Measurements from ENCODE around the gene OTUD7B. TPM values are rescaled to one million over a fixed set of nuclear protein-coding genes. Genes with fewer than 3 reads are reported as not detected.
A peak's percentile ranks its signal among the peaks of the same experiment; 100 is the strongest.
"Not testable (repeated sequence)": the region's sequence is repeated elsewhere in the genome, so short reads cannot be mapped to it uniquely, and the experiment has no call there.

OTUD7B gene
- total RNA-seq: 4.9 TPM

GRCh38 chr1:150010393-150011115 is at the start of gene OTUD7B:
Gene OTUD7B, minus strand, starts transcription at chr1:150010726. Its CDS starts 33,216 bp downstream, at chr1:149977510.
- FAIRE-seq: no peak
- DNase-seq (ENCODE audit: low spot score in 2 of 2): peak; percentile 75 to 77

DNA sequence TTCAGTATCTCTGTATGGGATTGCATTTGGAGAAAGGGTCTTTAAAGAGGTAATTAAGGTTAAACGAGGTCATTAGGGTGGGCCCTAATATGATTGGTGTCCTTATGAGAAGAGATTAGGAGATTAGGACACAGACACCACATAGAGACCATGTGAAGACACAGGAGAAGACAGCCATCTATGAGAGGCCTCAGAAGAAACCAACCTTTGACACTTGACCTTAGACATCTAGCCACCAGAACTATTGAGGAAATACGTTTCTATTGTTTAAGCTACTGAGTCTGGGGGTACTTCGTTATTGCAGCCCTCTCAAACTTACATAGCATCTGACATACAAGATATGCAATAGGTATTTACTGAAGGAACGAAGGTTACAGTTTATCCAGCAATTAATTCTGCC is 49.7 kb upstream of the OTUD7B start:
- DNase-seq (ENCODE audit: low spot score in 2 of 2): no peak

GRCh38 chr1:150056407-150056806 is 45.9 kb upstream of the OTUD7B start:
- FAIRE-seq (no peak), DNase-seq (ENCODE audit: low spot score in 2 of 2) (no peak)

More for the DNA sequence above, 49.7 kb upstream of the OTUD7B start:
- no peak for FAIRE-seq

DNA sequence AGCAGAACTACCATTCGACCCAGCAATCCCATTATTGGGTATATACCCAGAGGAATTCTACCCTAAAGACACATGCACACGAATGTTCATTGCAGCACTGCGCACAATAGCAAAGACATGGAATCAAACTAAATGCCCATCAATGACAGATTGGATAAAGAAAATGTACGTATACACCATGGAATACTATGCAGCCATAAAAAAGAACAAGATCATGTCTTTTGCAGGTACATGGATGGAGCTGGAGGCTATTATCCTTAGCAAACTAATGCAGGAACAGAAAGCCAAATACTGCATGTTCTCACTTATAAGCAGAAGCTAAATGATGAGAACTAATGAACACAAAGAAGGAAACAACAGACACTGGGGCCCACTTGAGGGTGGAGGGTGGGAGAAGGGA is 45.0 kb upstream of the OTUD7B start:
- not testable (repeated sequence) for FAIRE-seq; DNase-seq (ENCODE audit: low spot score in 2 of 2)

GRCh38 chr1:150053926-150054325 is 43.4 kb upstream of the OTUD7B start:
- no peak for DNase-seq (ENCODE audit: low spot score in 2 of 2)
- no peak for FAIRE-seq

DNA sequence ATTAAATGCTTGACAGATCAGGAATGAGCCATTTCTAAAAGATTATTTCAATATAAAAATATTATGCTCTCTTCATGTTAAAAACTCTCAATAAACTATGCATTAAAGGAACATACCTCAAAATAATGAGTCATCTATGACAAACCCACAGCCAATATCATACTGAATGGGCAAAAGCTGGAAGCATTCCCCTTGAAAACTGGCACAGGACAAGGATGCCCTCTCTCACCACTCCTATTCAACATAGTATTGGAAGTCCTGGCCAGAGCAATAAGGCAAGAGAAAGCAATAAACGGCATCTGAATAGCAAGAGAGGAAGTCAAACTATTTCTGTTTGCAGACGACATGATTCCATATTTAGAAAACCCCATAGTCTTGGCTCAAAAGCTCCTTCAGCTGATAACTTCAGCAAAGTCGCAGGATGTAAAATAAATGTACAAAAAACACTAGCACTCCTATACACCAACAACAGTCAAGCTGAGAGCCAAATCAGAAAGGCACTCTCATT is 41.4 kb upstream of the OTUD7B start:
- not testable (repeated sequence) for FAIRE-seq; DNase-seq (ENCODE audit: low spot score in 2 of 2)

- DNase-seq (ENCODE audit: low spot score in 2 of 2) (no peak), FAIRE-seq (no peak)
Measured at GRCh38 chr1:150051089-150051373, 40.5 kb upstream of the OTUD7B start.

DNA sequence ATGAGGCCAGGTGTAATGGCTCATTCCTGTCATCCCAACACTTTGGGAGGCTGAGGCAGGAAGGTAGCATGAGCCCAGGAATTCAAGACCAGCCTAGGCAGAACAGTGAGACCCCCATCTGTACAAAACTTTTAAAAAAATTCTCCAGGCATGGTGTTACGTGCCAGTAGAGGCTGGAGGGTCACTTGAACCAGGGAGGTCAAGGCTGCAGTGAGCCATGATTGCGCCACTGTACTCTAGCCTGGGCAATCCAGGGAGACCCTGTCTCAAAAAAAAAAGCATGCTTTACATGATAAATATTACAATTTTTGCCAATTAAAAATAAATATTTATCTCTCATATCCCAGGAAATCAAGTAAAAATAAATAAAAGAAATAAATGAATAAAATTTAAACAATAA is 39.4 kb upstream of the OTUD7B start:
- FAIRE-seq: no peak
- DNase-seq (ENCODE audit: low spot score in 2 of 2): no peak

GRCh38 chr1:150034336-150034735 is 23.8 kb upstream of the OTUD7B start:
- no peak for DNase-seq (ENCODE audit: low spot score in 2 of 2)

GRCh38 chr1:150028322-150028721 is 17.8 kb upstream of the OTUD7B start:
- no peak for FAIRE-seq
- DNase-seq (ENCODE audit: low spot score in 2 of 2): no peak

More at GRCh38 chr1:150034336-150034735, 23.8 kb upstream of the OTUD7B start:
- no peak for FAIRE-seq

DNA sequence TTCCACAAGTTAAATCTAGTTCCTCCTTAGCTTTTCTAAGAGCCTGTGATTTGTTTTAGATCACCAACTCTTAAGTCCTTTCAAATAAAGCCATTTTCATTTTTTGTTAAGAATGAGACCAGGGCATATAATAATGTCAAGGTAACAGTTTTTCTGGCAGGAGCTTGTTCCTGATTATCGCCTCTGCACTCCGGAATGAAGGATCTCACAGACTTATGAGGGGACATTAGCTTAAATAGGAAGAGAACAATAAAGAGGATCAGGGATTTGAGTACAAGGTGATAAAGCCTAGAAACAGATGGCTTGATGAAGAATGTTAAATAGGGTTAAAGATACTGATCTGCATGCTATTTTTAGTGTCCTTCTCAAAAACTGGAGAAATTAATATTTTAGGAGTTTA is 13.6 kb upstream of the OTUD7B start:
- no peak for FAIRE-seq
- no peak for DNase-seq (ENCODE audit: low spot score in 2 of 2)

DNA sequence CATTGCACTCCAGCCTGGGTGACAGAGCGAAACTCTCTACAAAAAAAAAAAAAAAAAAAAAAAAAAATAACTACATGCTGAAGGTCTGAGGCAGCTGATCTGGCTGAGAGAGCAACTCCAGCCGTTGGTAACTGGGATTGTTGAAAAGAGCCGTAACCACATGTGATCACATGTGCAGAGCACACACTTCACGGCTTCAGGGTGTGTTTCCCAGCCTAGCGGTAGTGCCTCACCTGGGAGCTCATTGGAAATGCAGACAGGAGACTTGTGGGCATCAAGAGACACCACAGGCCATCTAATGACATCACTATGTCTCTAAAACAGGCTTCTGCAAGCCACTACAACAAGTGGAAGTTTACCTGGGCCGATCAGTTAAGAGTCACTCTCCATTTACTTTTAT is 11.8 kb upstream of the OTUD7B start:
- FAIRE-seq: no peak
- no peak for DNase-seq (ENCODE audit: low spot score in 2 of 2)

- FAIRE-seq: no peak
- no peak for DNase-seq (ENCODE audit: low spot score in 2 of 2)
Measured at GRCh38 chr1:150021191-150021694, 10.7 kb upstream of the OTUD7B start.

DNA sequence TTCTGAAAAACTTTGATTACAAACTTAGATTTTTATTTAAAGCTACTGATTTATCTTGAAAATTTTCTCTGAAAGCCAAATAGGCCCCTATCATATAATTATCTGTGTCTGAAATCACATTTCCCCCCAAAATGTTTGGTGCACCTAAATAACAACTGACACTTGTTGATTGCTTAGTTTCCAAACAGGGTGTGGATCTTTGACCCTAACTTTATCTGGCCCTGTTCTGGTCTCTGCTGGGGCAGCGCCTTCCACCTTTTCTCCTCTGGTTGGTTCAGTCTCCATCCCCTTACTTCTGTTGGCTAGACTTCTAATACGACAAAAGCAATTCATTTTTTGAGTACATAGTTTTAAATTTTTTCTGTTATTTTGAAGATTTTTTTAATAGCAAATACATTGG is 10.2 kb upstream of the OTUD7B start:
- DNase-seq (ENCODE audit: low spot score in 2 of 2) (no peak), FAIRE-seq (no peak)

DNA sequence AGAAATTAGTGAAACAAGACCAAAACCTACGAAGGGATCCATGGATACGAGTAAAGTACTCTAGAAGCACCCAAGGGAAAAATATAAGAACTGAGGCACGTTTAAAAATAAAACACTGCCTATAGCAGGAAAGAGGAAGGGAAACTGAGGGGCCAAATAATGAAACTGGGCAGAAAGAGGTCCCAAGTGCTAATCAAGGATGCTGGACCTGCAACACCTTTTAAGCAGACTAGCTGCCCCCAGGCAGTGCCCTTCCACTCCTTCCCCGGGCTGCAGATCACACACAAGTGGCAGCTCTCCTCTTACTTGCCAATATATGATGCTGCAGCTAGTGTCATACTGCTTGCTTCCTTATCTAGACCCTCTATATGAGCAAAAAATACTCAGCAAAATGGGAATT is 7.6 kb upstream of the OTUD7B start:
- no peak for FAIRE-seq
- no peak for DNase-seq (ENCODE audit: low spot score in 2 of 2)

- FAIRE-seq: no peak
- DNase-seq (ENCODE audit: low spot score in 2 of 2): no peak
Measured at GRCh38 chr1:150017206-150017750, 6.8 kb upstream of the OTUD7B start.

DNA sequence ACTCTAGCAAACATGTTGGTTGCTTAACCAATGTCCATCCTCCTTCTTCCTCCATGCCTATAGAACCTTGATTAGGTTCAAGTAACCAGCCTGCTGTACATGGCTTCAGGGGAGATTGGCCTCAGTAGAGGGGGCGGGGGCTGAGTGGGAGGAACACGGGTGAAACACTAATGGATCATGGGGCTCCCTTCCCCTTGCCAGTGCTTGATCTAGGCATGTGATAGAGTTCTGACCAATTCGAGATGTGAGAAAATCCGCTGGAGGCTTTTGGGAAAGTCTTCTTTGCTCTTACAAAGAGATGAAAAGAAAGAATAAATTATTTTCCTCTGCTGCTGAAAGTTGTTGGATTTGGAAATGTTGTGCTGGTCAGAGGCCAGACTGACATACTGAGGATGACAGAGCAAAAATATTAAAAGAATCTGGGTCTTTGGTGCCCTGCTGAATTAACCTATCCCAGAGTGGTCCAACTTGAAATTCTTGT is 5.2 kb upstream of the OTUD7B start:
- no peak for FAIRE-seq
- no peak for DNase-seq (ENCODE audit: low spot score in 2 of 2)

DNA sequence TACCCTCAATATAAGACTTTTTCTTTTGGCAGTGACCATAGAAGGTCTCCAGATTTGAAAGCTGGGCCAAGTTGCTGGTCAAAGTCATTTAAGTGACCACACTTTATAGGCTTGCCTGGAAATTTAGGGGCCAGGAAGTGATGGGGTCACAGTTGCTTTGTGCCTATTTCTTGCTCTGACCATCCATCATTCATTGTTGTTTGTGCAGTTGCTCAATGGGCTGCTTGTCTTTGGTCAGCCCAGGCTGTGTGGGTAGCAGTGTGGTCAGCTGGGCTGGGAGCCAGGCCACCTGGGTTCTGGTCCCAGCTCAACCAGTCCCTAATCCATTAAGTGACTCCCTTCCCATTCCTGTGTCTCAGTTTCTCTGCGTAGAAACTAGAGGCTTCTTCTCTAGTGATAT is 2.1 kb upstream of the OTUD7B start:
- peak; percentile 31 to 60 for DNase-seq (ENCODE audit: low spot score in 2 of 2)
- no peak for FAIRE-seq

DNA sequence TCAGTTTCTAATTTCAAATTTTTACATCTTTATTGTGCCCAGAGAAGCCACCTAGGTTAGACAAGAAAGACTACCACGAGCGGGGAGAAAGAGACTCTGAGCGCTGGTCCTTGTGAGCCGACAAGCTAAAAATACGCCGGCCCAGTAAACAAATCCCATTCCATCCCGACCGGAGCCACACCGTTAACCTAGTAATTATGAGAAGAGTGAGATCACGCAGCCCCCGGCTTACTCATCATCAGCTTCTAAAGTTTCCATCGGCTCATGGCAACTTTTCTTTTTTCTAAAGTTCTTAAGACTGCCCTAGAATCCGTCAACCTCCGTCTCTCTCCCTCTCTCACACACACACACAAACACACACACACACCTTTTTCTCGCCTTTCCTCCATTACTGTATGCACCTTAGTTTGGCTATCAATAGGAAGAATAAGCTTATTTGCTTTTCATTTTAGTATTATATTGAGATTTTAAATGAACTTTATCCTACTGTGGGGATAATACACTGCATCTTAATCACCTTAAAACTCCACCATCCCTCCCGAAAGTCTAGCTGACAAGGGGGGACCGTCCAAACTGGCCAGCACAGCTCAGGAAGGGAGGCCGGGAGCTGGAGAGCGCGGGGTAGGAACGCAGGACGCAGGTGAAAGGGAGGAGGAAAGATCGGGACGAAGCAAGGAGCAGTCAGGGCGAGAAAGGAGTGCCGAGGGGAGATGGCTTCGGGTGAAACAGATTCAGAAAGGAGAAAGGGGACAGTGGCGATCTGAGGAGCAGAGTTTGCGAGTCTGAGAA is 728 bp downstream of the OTUD7B start:
- peak in 1 of 2 donors; percentile 41 for DNase-seq (ENCODE audit: low spot score in 2 of 2)
- FAIRE-seq: no peak

DNA sequence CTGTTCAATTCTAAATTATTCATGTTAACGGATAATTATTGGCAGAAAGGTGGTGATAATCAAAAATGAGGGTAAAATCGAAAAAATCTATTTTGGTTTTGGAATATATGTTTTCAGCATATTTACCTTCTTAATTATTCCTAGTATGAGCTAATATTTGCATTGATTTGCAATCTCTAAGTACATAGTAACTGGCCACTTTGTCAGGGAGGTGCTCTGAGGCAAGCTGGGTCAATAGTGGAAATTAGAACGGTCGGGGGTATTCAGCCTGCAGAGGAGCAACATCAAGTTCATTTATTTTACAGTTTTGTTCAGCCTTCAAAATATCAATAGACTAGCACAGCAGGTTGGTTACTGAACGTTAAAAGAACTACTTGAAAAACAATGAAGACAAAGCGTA is 1.8 kb downstream of the OTUD7B start:
- no peak for FAIRE-seq

DNA sequence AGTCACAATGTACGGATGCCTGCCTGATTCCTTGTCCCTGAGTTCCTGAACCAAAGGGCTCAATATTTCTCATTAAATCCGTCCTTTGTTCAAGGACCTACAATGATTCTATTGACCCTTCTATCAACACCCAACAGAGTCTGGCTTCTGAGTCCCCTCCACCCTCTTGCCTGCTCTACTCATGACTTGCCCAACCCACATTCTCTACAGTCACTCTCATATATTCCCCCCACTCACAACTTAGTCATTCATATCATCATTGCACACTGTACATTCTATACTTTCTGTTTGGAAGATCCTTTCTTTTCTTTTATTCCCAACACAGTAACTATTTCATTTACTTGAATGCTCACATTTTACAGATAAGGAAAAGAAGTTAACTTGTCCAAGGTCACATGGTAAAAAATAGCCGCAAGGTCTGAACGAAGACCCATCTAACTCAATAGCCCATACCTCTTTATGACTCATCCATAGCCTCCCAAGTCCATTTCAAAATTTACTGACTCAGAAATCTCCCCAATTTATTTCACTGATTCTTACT is 3.6 kb downstream of the OTUD7B start:
- FAIRE-seq (no peak), DNase-seq (ENCODE audit: low spot score in 2 of 2) (no peak)

More for the DNA sequence above, 1.8 kb downstream of the OTUD7B start:
- DNase-seq (ENCODE audit: low spot score in 2 of 2): no peak
